ENCODE results near the gene TAF1B.

The TAF1B gene

DNA sequence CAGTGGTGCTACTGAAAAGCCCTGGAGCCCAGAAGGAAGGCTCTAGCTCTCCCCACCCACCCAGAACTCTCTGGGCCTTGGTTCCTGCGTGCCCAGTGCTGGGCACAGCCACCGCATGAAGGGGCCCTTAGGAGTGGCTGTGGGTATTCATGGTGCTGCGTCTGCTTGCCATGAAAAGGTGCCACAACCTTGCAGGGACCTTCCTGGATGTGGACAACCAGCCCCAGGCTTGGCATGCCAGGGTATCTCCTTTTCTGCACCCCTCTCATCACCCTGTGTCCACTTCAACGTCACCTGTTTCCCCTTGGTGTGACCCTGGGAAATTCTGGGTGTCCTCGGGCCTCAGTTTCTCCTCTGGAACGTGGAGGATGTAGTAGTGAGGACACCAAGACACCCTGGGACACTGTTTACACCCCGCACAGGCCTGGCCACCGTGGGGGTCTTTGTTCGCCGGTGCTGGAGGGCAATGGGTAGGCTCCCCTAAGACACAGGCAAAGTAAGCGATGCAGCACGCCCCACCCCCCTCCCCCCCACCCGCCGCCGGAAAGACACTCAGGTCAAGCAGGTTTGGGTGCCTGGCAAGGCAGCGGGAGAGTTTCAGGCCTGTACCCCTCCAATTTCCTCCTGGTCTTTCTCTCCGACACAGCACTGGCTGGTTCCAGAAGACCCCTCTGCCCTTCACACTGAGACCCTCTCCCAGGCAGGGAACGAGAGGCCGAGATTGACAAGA lies 34.8 kb upstream of the TAF1B start:
- no peak for DNase-seq (ENCODE audit: low read depth)

DNA sequence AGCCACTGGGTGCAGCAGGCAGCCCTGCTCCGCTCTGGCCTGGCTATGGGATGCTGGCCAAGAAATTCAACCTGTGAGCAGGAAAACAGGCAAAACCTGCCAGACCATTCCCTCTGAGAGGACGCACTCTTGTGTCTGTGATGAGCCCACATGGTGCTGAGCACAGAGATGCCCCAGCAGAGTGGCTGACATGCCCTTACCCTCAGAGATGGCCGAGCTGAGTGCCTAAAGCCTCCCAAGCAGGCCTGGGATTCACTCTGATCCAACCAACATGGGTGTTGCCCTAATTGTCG lies 34.3 kb upstream of the TAF1B start:
- DNase-seq (ENCODE audit: low read depth): no peak

DNA sequence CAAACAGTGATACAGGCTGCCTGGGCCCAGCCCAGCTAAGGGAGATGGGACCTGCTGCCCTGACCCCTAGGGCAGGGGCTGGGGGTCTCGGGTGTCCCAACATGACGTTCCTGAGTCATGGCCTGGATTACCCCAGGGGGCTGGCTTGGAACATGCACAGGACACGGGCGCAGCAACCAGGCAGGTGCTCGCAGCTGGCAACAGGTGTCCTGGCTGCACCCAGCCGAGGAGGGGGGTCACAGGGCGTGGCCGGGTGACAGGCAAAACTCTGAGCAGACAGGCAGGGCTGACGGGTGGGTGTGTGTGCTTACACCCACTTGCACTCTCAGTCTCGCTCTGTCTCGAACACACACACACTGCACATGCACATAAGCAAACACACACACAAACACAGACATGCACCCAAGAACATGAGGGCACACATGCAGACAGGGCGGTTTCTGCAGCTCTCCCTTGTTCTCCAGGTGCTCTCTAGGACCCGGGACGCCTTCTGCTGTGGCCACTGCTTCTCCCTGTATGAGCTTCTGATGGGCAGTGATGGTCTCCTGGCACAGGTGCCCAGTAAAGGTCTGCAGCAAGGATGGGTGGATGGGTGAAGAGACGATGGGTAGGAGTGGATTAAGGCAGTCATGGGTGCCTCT lies 33.7 kb upstream of the TAF1B start:
- no peak for DNase-seq (ENCODE audit: low read depth)

DNA sequence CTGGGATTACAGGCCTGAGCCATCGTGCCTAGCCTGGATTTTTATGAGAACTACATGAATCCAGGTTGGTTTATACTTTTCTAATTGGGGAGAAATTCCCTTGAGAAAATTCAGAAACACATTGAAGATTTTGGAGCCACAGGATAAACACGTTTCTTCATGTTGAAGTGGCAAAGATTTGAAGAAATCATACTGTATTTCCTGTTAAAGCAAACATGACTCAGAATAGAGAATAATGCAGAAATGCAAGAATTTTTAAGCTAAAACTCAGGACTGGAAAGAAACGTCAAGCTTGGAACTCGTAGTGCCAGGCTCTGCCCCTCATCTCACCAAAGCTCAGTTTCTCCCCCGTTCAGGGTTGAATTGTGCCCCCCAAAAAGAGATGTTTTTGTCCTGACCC lies 32.1 kb upstream of the TAF1B start:
- DNase-seq (ENCODE audit: low read depth): no peak

DNA sequence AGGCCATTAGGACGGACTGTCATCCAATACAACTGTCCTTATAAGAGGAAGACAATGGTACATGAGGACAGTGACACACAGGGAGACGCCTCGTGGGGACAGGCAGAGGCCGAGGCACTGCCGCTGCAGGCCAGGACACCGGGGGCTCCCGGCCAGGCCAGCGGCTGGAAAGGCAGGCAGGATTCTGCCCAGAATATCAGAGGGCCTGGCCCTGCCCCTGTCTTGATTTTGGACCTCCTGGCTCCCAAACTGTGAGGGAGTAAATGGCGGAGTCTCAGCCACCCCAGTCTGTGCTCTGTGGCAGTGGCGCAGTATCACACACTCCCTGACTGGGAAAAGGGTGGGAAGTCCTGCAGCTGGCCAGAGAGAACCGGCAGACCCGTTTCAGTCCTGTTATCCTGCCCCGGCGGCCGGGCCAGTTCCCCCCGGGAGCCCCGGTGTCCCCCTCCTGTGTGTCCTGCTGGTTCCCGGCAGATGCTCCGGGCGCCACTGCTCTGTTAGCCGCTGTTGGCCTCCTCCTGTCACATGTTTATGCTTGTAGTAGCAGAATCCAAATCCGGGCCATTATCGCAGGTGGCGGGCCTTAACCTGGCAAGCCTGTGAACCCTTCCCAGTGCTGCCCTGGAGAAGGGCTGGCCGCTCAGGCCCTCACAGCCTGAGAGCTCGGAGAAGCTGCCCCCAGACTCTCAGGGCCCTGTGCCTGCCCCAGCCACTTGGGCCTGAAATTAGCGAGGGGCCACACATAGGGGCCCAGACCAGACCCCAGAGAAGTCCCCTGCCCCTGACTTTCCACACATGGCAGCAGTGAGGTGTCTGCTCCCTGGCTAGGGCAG lies 31.4 kb upstream of the TAF1B start:
- no peak for DNase-seq (ENCODE audit: low read depth)

DNA sequence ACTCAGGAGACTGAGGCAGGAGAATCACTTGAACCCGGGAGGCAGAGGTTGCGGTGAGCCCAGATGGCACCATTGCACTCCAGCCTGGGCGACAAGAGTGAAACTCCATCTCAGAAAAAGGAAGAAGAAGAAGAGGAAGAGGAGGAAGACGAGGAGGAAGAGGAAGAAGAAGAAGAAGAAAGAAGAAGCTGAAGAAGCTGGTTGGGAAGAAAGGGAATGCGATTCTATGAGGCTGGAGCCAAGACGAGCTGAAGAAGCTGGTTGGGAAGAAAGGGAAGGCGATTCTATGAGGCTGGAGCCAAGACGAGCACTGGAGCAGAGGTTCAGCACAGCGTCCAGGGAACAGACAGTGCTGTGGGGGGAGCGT lies 30.3 kb upstream of the TAF1B start:
- no peak for DNase-seq (ENCODE audit: low read depth)

DNA sequence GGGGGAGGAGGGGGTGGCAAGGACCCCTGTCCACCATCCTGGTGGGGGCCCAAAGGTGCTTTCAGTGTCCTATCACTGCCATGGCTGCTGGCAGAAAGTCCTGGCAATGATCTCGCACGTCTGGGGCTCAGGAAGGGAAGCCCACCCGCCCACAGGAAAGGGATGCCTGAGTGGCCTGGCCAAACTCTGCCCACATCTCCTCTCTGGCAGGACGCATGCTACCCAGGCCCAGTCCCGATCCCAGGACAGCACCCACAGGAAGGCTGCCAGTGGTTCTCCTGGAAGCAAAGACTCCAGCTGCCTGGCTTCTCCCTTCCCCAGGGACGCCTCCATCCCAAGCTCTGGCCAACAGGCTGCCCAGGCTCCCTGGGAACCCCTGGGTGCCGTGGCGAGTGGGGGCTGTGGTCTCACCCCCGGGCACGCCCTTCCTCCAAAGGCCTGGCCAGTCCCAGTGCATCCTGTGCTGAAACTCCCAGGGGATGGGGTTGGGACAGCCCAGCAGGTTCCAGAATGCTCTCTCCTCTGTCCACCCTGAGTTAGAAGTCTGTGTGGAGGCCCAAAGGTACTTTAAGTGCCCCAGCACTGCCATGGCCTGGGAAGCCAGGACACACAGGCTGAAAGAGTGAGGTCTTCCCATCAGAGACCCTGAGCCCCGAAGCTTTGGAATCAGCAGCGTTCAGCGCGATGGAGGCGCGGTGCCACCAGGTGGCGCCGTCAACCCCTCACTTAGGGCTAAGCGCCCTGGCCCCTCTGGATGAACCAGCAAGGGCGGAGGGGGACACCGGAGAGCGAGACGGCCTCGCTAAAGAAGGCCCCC lies 29.8 kb upstream of the TAF1B start:
- DNase-seq (ENCODE audit: low read depth): peak; percentile 30

DNA sequence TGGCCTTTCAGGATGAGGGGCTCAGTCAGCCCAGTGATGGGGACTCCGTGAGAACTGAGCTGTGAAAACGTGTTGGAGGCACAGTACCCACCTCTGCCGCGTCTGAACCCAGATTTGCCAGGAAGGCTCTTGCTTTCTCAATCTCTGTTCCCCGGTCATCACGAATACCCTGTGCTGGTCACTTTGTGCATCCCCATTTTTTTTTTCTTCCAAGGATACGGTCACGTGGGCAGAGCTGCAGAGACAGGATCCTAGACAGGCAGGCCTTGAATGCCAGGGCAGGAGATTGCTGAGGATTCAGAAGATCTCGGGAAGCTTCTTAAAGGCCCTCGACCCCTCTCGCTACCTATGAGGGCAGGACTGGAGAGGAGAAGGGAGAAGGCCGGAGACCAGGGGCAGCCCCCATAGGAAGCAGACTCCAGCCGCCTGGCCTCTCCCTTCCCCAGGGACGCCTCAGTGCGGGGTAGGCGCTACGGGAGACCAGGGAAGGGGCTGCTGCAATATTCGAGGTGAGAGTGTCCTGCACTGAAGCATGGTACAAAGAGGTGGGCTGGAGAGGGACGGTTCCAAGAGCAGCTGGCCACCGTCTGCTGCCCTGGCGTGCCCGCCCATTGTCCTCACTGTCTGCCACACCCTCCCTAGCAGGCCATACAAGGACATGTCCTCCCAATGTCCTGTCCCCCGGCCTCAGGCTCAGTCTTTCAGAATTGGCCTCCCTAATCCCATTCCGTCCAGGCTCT lies 29.0 kb upstream of the TAF1B start:
- no peak for DNase-seq (ENCODE audit: low read depth)

DNA sequence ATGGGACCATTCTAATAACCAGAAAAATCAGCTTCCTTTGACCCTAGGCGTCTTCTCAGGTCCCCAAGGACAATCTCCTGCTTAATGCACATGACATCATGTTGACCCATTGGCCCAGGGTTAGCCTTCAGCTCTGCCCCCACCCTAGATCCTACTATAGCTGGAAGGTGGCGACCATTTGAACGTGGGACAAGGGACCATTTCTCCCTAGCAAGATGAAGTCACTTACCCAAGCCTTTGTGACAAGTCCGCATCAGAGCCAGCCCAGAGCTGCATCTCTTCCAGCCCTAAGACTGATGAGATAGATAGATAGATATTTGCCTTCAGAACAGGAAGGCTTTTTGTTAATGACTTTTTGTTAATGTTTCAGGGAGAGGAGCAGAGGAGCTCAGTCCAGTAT lies 28.2 kb upstream of the TAF1B start:
- no peak for DNase-seq (ENCODE audit: low read depth)

DNA sequence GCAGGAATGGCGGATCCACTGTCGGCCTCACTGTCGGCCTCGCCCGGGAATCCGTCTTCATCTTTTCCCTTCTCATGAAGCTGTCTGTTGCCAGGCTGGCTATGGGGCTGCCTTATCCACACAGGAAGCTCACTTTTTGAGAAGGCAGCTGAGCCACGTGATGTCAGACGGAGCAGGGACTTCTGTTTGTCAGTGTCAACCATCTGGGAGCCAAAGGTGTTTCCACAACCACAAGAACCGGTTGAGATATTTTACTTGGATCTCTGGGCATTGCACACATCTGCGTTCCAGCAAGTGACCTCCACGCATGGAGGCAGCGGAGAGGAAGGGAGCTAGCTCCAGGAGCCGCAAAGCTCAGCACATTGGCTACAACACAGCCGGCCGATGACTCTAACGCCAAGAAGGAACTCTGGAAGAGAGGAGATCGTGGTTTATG lies 27.4 kb upstream of the TAF1B start:
- no peak for DNase-seq (ENCODE audit: low read depth)

DNA sequence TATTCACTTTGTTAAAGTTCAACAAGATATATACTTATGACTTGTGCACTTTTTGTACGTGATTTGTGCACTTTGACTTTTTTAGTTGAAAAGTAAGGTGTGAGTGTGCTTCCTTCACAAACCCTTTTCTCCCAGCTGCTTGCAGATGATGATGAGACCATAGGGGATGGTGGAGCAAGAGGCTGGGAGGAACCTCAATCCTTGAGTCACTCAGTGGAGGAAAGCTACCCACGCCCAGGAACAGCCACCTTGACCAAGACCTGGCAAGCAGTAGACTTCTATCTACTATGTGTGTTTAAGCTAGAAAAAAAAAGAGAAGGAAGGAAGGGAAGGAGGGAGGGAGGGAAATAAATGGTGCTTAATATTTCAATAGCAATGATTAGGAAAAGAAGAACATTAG lies 25.2 kb upstream of the TAF1B start:
- no peak for DNase-seq (ENCODE audit: low read depth)

DNA sequence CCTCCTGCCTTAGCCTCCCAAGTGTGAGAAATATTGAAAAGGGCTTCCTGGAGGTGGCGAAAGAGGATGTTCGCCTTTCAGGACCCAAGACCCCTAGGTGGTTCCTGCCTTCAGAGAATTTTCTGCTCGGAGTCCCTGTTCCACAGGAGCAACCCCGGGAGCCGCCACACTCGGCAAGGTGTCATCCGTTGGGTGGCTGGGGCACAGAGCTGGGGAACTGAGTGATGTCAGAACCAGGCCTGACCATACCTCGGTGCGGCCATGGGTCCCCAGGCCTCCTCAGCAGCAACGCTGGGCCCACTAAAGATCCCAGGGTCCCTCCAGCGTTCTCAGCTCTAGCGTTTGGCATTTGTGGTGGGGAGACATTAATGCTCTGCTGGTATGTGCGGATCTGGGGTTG lies 23.7 kb upstream of the TAF1B start:
- no peak for DNase-seq (ENCODE audit: low read depth)

DNA sequence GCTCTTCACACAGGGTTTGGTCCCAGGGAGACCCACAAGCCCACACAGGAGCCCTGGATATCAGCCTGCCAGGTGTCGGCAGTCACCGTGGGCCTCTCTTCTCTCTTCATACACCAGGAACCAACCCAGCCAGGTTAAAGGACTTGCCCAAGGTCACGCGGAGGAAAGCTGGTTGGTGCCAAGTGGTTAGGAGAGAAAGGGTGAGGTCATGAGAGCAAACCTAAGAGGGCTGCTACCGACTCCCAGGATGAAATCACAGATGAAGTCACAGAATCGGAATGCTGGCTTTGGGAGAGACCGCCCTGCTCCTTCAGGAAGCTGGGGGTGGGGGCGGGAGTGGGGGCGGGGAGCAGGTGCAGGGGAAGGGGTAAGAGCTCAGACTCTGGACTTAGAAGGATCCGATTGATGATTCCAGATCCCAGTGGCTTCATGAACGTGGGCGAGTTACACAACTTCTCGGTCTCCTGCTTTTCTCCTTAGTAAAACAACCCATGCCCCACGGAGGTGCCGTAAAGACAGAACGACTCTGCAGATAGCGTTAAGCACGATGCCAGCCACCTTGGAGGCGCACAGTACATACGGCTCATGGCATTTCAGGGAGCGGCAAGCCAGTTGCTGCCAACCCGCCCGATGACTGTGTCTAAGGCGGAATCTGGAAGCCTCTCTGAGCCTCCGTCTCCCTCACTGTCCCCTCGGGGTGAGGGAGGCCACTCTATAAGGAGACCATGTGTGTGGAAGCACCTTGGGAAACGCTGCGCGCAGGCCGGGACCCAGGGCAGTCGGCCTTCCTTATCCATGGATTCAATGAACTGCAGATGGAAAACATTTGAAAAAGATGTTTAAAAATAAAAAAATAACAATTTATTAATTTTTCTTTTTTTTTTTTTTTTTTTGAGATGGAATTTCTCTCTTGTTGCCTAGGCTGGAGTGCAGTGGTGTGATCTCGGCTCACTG lies 23.0 kb upstream of the TAF1B start:
- DNase-seq (ENCODE audit: low read depth): no peak

DNA sequence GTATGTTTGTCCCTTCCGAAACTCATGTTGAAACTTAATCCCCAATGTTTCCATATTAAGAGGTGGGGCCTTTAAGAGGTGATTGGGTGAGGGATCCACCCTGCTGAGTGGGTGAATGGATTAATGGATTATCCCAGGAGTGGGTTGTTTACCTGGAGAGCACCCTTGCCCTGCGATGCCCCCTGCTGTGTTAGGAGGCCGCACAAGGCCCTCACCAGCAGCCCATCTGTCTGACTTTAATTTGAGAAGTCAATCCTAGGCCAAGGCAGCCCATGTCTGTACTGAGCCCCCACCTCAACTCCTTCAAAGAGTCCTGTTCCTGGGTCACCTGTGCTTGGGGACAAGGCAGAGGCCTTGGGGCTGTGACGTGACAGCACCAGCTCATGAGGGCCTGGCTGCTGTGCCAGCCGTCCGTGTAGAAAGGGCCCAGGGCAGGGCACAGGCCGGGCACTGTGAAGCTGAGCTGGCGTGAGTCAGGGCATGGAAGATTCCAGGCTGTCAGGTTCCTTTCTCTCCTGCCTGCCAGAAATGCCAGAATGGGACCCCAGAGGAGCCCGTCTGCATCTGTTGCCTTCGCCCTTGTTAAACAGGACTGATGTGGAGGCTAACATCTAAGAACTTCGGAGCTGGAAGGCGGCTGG lies 21.3 kb upstream of the TAF1B start:
- DNase-seq (ENCODE audit: low read depth): no peak

DNA sequence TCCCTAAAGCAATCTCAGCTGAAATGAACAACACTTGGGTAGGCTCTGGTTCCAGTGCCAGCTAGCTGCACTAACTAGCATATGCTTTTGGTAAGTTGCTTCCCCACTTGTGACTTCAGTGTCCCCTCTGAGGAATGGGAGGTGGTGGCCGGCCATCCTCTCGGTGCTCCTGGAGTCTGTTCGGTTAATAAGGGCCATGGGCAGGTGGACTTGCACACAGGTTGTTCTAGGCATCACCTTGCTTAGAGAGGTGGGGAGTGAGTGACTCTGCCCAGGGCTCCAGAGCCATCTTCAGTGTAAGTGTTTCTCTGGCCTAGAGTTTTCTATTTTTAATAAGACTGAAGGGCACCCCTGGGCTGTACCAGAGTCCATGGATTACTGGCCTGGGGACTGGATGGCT lies 18.8 kb upstream of the TAF1B start:
- no peak for DNase-seq (ENCODE audit: low read depth)

DNA sequence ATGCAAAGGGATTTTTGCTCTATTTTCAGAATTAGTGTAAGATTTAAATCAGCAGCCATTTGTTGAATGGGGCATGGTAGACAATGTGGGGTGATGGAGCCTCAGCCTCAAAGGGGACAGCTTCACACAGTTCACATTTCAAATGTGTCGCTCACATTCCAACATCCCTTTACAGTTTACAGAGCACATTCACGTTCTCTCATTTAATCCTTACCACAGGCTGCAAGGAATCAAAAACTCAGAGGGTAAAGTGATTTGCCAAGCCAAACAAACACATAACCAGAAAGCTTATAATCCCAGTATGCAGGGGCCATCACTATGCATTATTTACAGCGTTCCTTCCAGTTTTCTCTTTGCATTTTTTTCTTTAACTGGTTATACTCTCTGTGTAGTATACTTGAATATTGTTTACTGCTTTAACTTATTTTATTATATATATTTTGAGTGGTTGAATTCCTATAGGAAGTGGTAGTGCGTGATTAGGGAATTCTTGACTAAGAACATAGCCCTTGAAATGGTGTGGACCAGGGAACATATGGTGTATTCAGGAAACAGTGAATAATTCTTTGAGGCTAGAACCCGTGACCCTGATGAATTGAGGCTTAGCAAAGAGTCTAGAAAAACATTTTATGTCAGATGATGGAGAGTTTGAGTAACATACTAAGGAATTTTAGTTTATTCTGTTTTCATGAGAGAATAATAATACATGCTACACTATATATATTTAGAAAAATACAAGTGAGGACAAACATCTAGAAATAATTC lies 18.1 kb upstream of the TAF1B start:
- DNase-seq (ENCODE audit: low read depth): no peak

DNA sequence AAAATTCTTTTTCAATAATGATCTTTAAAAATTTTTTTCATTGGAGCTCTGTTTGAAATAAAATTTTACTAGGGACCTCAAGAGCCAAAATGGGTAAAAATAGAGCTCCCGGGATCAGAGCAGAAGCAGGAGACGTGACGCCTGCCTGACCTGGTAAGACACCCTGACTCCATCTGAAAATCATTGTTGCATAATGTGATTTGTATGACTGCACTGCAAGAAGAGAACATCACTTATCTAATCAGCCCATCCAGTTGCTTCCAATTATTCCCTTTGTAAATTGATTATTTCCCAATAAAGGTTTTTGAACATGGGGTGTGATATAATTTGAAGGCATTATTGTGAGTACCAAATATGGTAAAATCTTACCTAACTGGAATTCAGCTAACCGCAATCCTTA lies 17.1 kb upstream of the TAF1B start:
- DNase-seq (ENCODE audit: low read depth): no peak

DNA sequence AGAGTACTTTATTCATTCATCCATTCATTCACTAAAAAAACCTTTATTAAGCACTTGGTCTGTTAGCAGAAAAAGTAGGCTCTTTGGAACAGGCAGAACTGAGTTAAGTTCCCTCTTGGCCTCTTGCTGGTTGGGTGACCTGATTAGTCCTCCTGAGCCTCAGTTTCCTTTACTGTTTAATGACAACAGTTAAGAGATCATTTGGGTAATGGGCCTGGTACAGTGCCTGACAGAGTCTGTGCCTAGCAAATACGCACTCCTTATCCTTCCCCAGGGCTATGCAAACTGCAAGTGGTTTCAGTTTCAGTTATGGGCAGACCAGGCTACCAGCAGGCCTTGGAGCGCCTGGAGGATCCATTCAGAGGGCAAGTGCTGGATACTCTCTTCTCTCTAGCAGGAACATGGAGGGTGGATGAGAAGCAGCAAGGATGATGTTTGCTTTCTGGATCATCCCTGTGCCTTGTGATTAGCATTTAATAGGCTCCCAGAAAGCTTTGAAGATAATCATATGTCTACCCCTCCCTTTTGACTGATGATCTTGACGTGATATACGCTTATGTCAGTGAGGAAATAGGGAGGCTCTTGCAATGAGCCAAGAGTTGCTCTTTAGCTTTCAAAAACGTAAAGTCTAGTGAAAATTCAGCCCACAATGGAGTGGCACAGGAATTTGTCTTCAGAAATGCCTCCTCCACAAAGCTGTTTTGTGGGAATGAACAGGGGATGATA lies 12.4 kb upstream of the TAF1B start:
- no peak for DNase-seq (ENCODE audit: low read depth)

DNA sequence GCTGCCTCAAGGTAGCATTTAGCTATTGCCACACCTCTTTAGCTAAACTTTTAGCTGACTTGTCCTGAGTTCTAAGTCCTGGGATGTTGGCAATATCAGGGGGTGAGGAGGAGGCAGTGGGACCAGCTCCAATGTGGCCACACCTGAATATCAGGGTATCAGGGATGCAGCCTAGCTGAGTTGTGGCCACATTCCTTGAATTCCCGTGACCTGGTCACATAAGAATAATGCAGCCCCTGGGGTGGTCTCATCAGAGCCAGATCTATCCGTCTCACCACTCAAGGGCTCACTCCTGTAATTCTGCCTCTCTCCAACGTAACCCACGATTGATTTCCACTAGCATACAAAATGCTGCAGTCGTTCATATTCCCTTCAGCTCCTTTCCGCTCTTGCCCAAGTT lies 11.6 kb upstream of the TAF1B start:
- no peak for DNase-seq (ENCODE audit: low read depth)
